ENCODE data around the gene RHCE. TPM values are rescaled to one million over a fixed set of nuclear protein-coding genes. Genes with fewer than 3 reads are reported as not detected.

Gene RHCE
- total and polyA plus RNA-seq, 8 donors: 0.13 to 2.9 TPM; not detected in 6

- no peaks in the 10 kb centered on the region for H3K9me3 ChIP-seq
- no peak overlapping the region for H3K27ac ChIP-seq
- no peak for DNase-seq
- no peaks in the 10 kb centered on the region for H3K27me3 ChIP-seq
- TF ChIP-seq CTCF (IDR thresholded peaks at IDR 0.05): no peak
- no peak for TF ChIP-seq POLR2AphosphoS5 (IDR thresholded peaks at IDR 0.05)
- no peak for TF ChIP-seq POLR2A (IDR thresholded peaks at IDR 0.05)
- TF ChIP-seq EP300 (IDR thresholded peaks at IDR 0.05): no peak
- no peak overlapping the region for H3K4me3 ChIP-seq
- peaks cover 7 to 13% (median 10%) of the 10 kb centered on the region in 4 donors for H3K36me3 ChIP-seq
- intact Hi-C loops (cut with DNase I; ENCODE audit: low total_unique reads): no loop called here
- WGBS, 5 donors: 76 to 84% (median 77%) methylated on average over 4 of the region's 4 CpGs
- peaks cover 0 to 41% (median 6%) of the 10 kb centered on the region in 4 donors for H3K4me1 ChIP-seq
These were observed 22.5 kb upstream of the RHCE start for GRCh38 chr1:25443030-25443699.

- Histone ChIP-seq H3K27ac (no peak overlapping the region), H3K4me3 (no peak overlapping the region), H3K9me3 (no peaks in the 10 kb centered on the region), H3K36me3 (peaks cover 0 to 10% (median 3%) of the 10 kb centered on the region in 4 donors), H3K4me1 (peaks cover 0 to 41% (median 6%) of the 10 kb centered on the region in 4 donors), H3K27me3 (no peaks in the 10 kb centered on the region)
- 18 to 57% (median 33%) methylated on average over 1 of the region's 1 CpG for WGBS, 5 donors
- intact Hi-C loops (cut with DNase I; ENCODE audit: low total_unique reads): no loop called here
- peak in 1 of 2 donors; percentile 30 for DNase-seq
- no peak for TF ChIP-seq CTCF (IDR thresholded peaks at IDR 0.05)
- TF ChIP-seq POLR2AphosphoS5 (IDR thresholded peaks at IDR 0.05): peak in 1 of 3 donors; percentile 69
- TF ChIP-seq EP300 (IDR thresholded peaks at IDR 0.05): no peak
- no peak for TF ChIP-seq POLR2A (IDR thresholded peaks at IDR 0.05)
These were observed 21.6 kb upstream of the RHCE start for GRCh38 chr1:25442178-25442577.

GRCh38 chr1:25439287-25439686 lies 18.7 kb upstream of the RHCE start:
- H3K27me3 ChIP-seq: no peaks in the 10 kb centered on the region
- peaks cover 24 to 57% (median 29%) of the 10 kb centered on the region in 4 donors for H3K4me1 ChIP-seq
- H3K36me3 ChIP-seq: peaks cover 0 to 6% (median 0%) of the 10 kb centered on the region in 4 donors
- DNase-seq: no peak
- no peaks in the 10 kb centered on the region for H3K9me3 ChIP-seq
- H3K4me3 ChIP-seq: no peak overlapping the region
- WGBS, 5 donors: 96 to 98% (median 98%) methylated on average over 6 of the region's 6 CpGs
- intact Hi-C loops (cut with DNase I; ENCODE audit: low total_unique reads): no loop called here
- TF ChIP-seq POLR2A (IDR thresholded peaks at IDR 0.05) (no peak), CTCF (IDR thresholded peaks at IDR 0.05) (no peak), POLR2AphosphoS5 (IDR thresholded peaks at IDR 0.05) (no peak), EP300 (IDR thresholded peaks at IDR 0.05) (no peak)
- H3K27ac ChIP-seq: no peak overlapping the region

- Histone ChIP-seq H3K9me3 (no peaks in the 10 kb centered on the region), H3K4me1 (peaks cover 33 to 63% (median 44%) of the 10 kb centered on the region in 4 donors), H3K4me3 (no peak overlapping the region), H3K36me3 (peaks cover 0 to 6% (median 0%) of the 10 kb centered on the region in 4 donors), H3K27me3 (no peaks in the 10 kb centered on the region), H3K27ac (no peak overlapping the region)
- intact Hi-C loops (cut with DNase I; ENCODE audit: low total_unique reads): no loop called here
- TF ChIP-seq POLR2AphosphoS5 (IDR thresholded peaks at IDR 0.05) (no peak), EP300 (IDR thresholded peaks at IDR 0.05) (no peak), POLR2A (IDR thresholded peaks at IDR 0.05) (no peak), CTCF (IDR thresholded peaks at IDR 0.05) (no peak)
- no peak for DNase-seq
- WGBS, 5 donors: 97 to 98% (median 98%) methylated on average over 8 of the region's 8 CpGs
These were observed 17.0 kb upstream of the RHCE start for GRCh38 chr1:25437672-25438071.
